ENCODE results near the gene GPATCH8.
"Not testable (repeated sequence)": the region's sequence is repeated elsewhere in the genome, so short reads cannot be mapped to it uniquely, and the experiment has no call there.

GPATCH8 gene

DNA sequence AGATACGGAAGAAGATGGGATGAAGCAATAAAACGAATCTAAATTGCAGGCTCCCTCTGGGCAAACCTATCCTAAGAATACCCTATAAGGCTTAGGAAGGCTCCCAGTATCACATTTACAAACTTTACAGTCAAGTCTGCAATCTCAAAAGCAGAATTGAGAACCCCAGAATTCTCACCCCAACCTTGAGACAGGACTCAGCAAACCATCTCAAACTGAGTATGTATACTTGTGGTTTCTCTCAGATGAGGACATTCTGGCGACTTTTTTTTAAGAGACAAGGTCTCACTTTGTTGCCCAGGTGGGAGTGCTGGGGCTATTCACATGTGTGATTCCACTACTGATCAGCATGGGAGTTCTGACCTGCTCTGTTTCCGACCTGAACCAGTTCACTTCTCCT, 94.4 kb downstream of the GPATCH8 start:
- Mint-ChIP-seq H3K4me1 (ENCODE audit: low read depth) (no peaks in the 10 kb centered on the region), H3K27me3 (ENCODE audit: low read depth) (no peaks in the 10 kb centered on the region), H3K9me3 (no peaks in the 10 kb centered on the region), H3K36me3 (ENCODE audit: low read depth) (peaks cover 13% of the 10 kb centered on the region), H3K27ac (no peak overlapping the region), H3K4me3 (no peak overlapping the region)
- no peak for DNase-seq (ENCODE audit: low spot score)

GRCh38 chr17:44402564-44403172, 100.5 kb downstream of the GPATCH8 start:
- Mint-ChIP-seq H3K36me3 (ENCODE audit: low read depth) (peaks cover 45% of the 10 kb centered on the region), H3K4me1 (ENCODE audit: low read depth) (peaks cover 7% of the 10 kb centered on the region), H3K9me3 (no peaks in the 10 kb centered on the region), H3K27ac (peak overlapping the region; percentile 52), H3K4me3 (no peak overlapping the region), H3K27me3 (ENCODE audit: low read depth) (no peaks in the 10 kb centered on the region)
- peak; percentile 17 for DNase-seq (ENCODE audit: low spot score)

GRCh38 chr17:44400226-44400847, 102.9 kb downstream of the GPATCH8 start:
- Mint-ChIP-seq H3K4me3 (no peak overlapping the region), H3K27ac (peak overlapping the region; percentile 19), H3K9me3 (no peaks in the 10 kb centered on the region), H3K4me1 (ENCODE audit: low read depth) (peaks cover 7% of the 10 kb centered on the region), H3K27me3 (ENCODE audit: low read depth) (no peaks in the 10 kb centered on the region), H3K36me3 (ENCODE audit: low read depth) (peaks cover 48% of the 10 kb centered on the region)
- no peak for DNase-seq (ENCODE audit: low spot score)

GRCh38 chr17:44398692-44399691, 104.2 kb downstream of the GPATCH8 start:
- Mint-ChIP-seq H3K36me3 (ENCODE audit: low read depth) (peaks cover 45% of the 10 kb centered on the region), H3K4me1 (ENCODE audit: low read depth) (peaks cover 7% of the 10 kb centered on the region), H3K27me3 (ENCODE audit: low read depth) (no peaks in the 10 kb centered on the region), H3K27ac (no peak overlapping the region), H3K4me3 (no peak overlapping the region), H3K9me3 (no peaks in the 10 kb centered on the region)
- DNase-seq (ENCODE audit: low spot score): no peak

- no peak overlapping the region for H3K4me3 Mint-ChIP-seq
- no peak overlapping the region for H3K27ac Mint-ChIP-seq
Observed at GRCh38 chr17:44397479-44398440, 105.4 kb downstream of the GPATCH8 start.

DNA sequence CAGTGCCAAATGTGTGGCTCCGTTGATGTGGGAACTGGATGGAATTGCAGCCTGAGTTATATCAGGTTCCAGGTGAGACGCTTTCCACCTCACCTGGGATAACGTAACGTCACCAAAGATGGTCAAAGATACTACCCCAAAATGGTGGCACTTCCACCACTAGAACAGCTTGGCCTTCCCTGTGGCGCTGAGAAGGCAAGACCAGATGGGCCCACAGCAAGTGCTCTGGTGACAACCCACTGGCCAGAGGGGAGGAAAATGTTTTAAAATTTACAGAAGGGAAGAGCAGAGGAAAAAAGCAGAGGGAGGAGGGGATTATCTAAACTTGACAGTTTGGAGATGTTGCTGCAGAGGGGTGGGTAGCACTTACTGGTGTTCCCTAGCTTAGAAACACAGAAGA, 106.3 kb downstream of the GPATCH8 start:
- peaks cover 38% of the 10 kb centered on the region for H3K36me3 Mint-ChIP-seq (ENCODE audit: low read depth)
- no peak overlapping the region for H3K4me3 Mint-ChIP-seq
- H3K4me1 Mint-ChIP-seq (ENCODE audit: low read depth): no peaks in the 10 kb centered on the region
- H3K27me3 Mint-ChIP-seq (ENCODE audit: low read depth): no peaks in the 10 kb centered on the region
- no peaks in the 10 kb centered on the region for H3K9me3 Mint-ChIP-seq
- DNase-seq (ENCODE audit: low spot score): no peak
- H3K27ac Mint-ChIP-seq: no peak overlapping the region

More at GRCh38 chr17:44397479-44398440, 105.4 kb downstream of the GPATCH8 start:
- Mint-ChIP-seq H3K9me3 (no peaks in the 10 kb centered on the region), H3K36me3 (ENCODE audit: low read depth) (peaks cover 44% of the 10 kb centered on the region), H3K4me1 (ENCODE audit: low read depth) (peaks cover 5% of the 10 kb centered on the region), H3K27me3 (ENCODE audit: low read depth) (no peaks in the 10 kb centered on the region)
- DNase-seq (ENCODE audit: low spot score): no peak

DNA sequence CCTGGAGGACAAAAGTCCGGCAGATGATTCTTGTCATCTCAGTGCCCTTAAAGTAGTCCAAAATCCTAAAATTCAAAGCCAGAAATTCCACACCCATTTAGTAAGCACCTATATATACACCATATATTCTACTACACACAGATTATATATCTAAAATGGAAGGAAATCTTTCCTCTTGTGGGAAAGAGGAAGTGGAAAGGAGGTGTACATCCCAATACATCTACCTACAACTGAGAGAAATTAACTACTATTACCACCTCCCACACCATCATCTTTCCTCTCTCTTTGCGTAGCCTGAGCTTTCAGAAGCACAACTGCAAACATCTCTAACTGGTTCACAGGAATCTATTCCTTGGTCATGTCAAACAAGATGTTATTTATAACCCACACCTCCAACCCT, 108.4 kb downstream of the GPATCH8 start:
- DNase-seq (ENCODE audit: low spot score): no peak
- H3K36me3 Mint-ChIP-seq (ENCODE audit: low read depth): peaks cover 24% of the 10 kb centered on the region
- no peaks in the 10 kb centered on the region for H3K27me3 Mint-ChIP-seq (ENCODE audit: low read depth)
- peaks cover 7% of the 10 kb centered on the region for H3K4me1 Mint-ChIP-seq (ENCODE audit: low read depth)
- H3K27ac Mint-ChIP-seq: no peak overlapping the region
- H3K9me3 Mint-ChIP-seq: no peaks in the 10 kb centered on the region
- H3K4me3 Mint-ChIP-seq: no peak overlapping the region

- peaks cover 18% of the 10 kb centered on the region for H3K36me3 Mint-ChIP-seq (ENCODE audit: low read depth)
- not testable (repeated sequence) for H3K27me3 Mint-ChIP-seq (ENCODE audit: low read depth); DNase-seq (ENCODE audit: low spot score); H3K9me3 Mint-ChIP-seq; H3K4me3 Mint-ChIP-seq; H3K27ac Mint-ChIP-seq
- H3K4me1 Mint-ChIP-seq (ENCODE audit: low read depth): peaks cover 13% of the 10 kb centered on the region
Observed at GRCh38 chr17:44394112-44394511, 109.1 kb downstream of the GPATCH8 start.

- peaks cover 13% of the 10 kb centered on the region for H3K4me1 Mint-ChIP-seq (ENCODE audit: low read depth)
- no peak overlapping the region for H3K27ac Mint-ChIP-seq
- no peaks in the 10 kb centered on the region for H3K9me3 Mint-ChIP-seq
- DNase-seq (ENCODE audit: low spot score): no peak
- peaks cover 3% of the 10 kb centered on the region for H3K27me3 Mint-ChIP-seq (ENCODE audit: low read depth)
- H3K36me3 Mint-ChIP-seq (ENCODE audit: low read depth): no peaks in the 10 kb centered on the region
- no peak overlapping the region for H3K4me3 Mint-ChIP-seq
Observed at GRCh38 chr17:44390250-44390870, 112.8 kb downstream of the GPATCH8 start.

DNA sequence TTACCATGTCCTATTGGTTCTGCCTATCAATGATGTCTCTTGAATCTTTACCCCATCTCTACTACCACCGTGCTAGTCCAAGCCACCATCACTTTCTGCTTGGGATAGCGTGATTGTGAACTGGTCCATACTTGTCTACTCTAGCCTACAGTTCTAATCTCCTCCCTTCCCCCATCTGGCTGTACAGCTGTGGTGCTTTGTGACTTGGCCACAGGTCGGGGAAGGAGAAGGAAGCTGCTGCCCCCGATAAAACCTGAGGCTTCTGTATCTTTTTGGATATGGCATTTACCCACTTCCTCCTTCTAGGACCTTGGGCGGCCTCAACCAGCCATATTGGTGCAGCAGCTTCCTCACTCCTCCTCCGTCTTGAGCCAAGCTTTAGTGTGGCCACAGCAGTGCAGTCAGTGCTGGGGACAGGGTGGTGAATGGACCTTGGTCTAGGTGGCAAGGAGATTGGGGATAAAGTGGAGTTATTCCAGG, 113.4 kb downstream of the GPATCH8 start:
- DNase-seq (ENCODE audit: low spot score): no peak
- peaks cover 5% of the 10 kb centered on the region for H3K27me3 Mint-ChIP-seq (ENCODE audit: low read depth)
- H3K9me3 Mint-ChIP-seq: no peaks in the 10 kb centered on the region
- H3K27ac Mint-ChIP-seq: no peak overlapping the region
- no peak overlapping the region for H3K4me3 Mint-ChIP-seq
- no peaks in the 10 kb centered on the region for H3K36me3 Mint-ChIP-seq (ENCODE audit: low read depth)
- H3K4me1 Mint-ChIP-seq (ENCODE audit: low read depth): peaks cover 13% of the 10 kb centered on the region

GRCh38 chr17:44389281-44389680, 113.9 kb downstream of the GPATCH8 start, which contains the start of gene ITGA2B:
TSS of gene ITGA2B (minus strand) at chr17:44389649. CDS start at chr17:44389473, 176 bp downstream.
- Mint-ChIP-seq H3K36me3 (ENCODE audit: low read depth) (no peaks in the 10 kb centered on the region), H3K4me3 (no peak within 1 kb of the TSS), H3K9me3 (no peaks in the 10 kb centered on the region), H3K4me1 (ENCODE audit: low read depth) (peaks cover 13% of the 10 kb centered on the region), H3K27ac (no peak within 1 kb of the TSS), H3K27me3 (ENCODE audit: low read depth) (peaks cover 8% of the 10 kb centered on the region)
- DNase-seq (ENCODE audit: low spot score): no peak

- no peaks in the 10 kb centered on the region for H3K9me3 Mint-ChIP-seq
- no peak overlapping the region for H3K27ac Mint-ChIP-seq
- no peak for DNase-seq (ENCODE audit: low spot score)
- H3K36me3 Mint-ChIP-seq (ENCODE audit: low read depth): no peaks in the 10 kb centered on the region
- H3K4me1 Mint-ChIP-seq (ENCODE audit: low read depth): peaks cover 13% of the 10 kb centered on the region
- peaks cover 16% of the 10 kb centered on the region for H3K27me3 Mint-ChIP-seq (ENCODE audit: low read depth)
- no peak overlapping the region for H3K4me3 Mint-ChIP-seq
Observed at GRCh38 chr17:44387804-44388203, 115.4 kb downstream of the GPATCH8 start.

- peak overlapping the region; percentile 74 for H3K4me3 Mint-ChIP-seq
- no peak for DNase-seq (ENCODE audit: low spot score)
- H3K9me3 Mint-ChIP-seq: no peaks in the 10 kb centered on the region
- no peaks in the 10 kb centered on the region for H3K36me3 Mint-ChIP-seq (ENCODE audit: low read depth)
- H3K4me1 Mint-ChIP-seq (ENCODE audit: low read depth): peaks cover 11% of the 10 kb centered on the region
- H3K27ac Mint-ChIP-seq: peak overlapping the region; percentile 22
- peaks cover 23% of the 10 kb centered on the region for H3K27me3 Mint-ChIP-seq (ENCODE audit: low read depth)
Observed at GRCh38 chr17:44386182-44386525, 117.1 kb downstream of the GPATCH8 start.
